ENCODE results near the gene SLC20A1.
"Not testable (repeated sequence)": the region's sequence is repeated elsewhere in the genome, so short reads cannot be mapped to it uniquely, and the experiment has no call there.

Gene SLC20A1, protein sequence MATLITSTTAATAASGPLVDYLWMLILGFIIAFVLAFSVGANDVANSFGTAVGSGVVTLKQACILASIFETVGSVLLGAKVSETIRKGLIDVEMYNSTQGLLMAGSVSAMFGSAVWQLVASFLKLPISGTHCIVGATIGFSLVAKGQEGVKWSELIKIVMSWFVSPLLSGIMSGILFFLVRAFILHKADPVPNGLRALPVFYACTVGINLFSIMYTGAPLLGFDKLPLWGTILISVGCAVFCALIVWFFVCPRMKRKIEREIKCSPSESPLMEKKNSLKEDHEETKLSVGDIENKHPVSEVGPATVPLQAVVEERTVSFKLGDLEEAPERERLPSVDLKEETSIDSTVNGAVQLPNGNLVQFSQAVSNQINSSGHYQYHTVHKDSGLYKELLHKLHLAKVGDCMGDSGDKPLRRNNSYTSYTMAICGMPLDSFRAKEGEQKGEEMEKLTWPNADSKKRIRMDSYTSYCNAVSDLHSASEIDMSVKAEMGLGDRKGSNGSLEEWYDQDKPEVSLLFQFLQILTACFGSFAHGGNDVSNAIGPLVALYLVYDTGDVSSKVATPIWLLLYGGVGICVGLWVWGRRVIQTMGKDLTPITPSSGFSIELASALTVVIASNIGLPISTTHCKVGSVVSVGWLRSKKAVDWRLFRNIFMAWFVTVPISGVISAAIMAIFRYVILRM

GRCh38 chr2:112645310-112646101 is at the start of gene SLC20A1:
TSS of gene SLC20A1 (plus strand) at chr2:112645939. CDS start at chr2:112646829, 890 bp downstream.
- peak; percentile 95 for DNase-seq

DNA sequence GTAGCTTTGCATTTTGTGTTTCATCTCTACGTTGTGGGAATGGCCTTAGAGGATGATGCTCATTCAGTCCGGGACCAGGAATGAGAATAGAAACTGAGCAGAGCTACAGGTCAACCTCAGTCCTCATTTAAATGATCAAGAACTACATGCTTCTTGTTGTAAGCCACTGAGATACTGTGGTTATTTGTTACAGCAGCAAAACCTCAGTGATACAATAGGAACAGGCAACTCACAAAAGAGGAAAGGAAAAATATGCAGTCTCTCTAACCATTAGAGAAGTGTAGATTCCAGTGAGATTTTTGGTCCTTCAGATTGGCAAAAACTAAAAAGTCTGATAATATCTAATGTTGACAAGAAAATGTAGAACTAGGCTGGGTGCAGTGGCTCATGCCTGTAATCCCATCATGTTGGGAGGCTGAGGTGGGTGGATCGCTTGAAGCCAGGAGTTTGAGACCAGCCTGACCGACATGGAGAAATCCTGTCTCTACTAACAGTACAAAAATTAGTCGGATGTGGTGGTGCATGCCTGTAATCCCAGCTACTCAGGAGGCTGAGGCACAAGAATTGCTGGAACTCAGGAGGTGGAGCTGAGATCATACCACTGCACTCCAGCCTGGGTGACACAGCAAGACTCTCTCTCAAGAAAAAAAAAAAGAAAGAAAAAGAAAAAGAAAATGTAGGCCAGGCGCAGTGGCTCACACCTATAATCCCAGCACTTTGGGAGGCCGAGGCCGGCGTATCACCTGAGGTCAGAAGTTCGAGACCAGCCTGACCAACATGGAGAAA is 48.0 kb upstream of the SLC20A1 start:
- DNase-seq: no peak

GRCh38 chr2:112600634-112601033 is 45.1 kb upstream of the SLC20A1 start:
- no peak for DNase-seq

DNA sequence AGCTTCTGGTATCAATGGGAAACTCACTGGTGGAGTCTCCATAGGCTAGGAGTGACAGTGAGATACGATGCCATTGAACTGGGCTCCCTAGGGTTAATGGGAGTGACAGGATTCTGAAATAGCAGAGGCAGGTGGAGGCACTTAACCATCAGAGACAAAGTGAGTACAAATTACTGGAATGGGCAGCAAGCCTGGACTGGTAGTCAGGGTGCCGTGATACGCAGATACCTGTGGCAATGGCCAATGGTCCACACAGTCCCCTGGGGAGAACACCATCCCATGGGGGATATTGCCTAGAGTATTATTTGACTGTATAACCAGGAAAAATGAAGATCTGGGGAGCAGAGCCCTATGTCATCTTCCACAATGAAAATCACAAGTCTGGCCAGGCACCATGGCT is 44.0 kb upstream of the SLC20A1 start:
- DNase-seq: no peak

DNA sequence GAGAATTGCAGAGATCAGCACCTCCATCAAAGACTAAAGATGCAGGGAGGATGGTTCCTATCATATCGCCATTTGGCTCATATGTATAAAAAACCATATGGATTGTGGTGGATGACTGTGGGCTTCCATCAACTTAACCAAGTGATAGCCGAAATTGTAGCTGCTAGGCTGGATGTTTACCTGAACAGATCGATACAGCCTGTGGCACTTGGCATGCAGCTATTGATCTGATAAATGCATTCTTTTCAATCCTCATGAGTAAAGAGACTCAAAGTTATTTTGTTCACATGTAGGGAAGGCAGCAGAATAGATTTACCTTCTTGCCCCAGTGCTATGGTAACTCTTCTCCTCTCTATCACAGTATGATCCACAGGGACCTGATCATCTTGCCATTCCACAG is 42.8 kb upstream of the SLC20A1 start:
- DNase-seq: no peak

DNA sequence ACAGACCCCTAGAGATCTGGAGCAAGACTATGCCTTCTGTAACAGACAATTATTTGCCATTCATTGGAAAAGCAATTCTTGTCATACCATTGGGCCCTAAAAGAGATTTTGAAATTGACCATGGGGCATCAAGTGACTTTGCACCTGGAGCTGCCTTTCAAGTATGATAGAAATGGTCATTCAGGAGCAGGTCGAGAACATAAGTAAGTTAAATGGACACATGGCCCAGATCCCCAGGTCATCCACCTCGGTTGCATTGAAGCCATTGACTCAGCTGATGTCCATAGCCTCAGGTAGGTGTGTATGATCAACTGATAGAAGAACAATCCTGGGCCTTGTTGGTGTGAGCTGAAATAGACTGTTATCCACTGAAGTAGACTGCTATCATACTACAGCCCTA is 42.0 kb upstream of the SLC20A1 start:
- no peak for DNase-seq

DNA sequence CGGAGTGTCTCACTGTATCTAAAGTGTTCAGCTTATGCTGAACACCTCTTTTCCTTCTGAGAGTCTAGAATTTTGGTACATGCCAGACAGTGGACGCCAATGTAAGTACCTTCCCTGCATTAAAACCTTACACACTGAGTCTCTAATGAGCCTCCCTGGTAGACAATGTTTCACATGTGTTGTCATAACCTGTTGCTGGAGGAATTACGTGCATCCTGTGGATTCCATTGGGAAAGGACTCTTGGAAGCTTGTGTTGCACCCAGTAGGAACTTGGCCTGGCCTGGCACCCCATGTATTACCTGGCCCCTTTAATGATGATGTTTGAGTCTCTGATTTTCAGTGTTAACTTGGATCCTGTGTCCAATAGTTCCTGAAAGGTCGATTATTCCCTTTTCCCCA is 40.8 kb upstream of the SLC20A1 start:
- DNase-seq: no peak

DNA sequence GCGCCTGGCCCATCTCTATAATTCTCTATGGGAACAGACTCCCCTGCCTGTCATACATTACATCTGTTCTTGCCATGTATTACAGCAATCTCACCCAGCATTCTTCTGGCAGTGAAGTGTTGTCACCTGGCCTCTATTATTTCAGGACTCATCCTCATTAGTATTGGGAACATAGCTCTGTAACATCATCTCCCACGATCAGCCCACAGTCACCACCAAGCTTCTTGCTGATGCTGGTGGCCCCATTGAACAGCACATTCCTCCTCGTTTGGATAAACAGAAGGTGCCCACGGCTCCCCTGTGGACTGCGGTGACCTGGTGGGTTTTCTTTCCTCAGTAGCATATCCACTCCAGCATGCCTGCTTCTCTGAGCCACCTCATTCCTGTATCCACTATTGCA is 39.8 kb upstream of the SLC20A1 start:
- no peak for DNase-seq

- no peak for DNase-seq
Observed at GRCh38 chr2:112606547-112606946, 39.2 kb upstream of the SLC20A1 start.

GRCh38 chr2:112607680-112608438 is 37.9 kb upstream of the SLC20A1 start:
- no peak for DNase-seq

GRCh38 chr2:112609320-112609719 is 36.4 kb upstream of the SLC20A1 start:
- DNase-seq: not testable (repeated sequence)

DNA sequence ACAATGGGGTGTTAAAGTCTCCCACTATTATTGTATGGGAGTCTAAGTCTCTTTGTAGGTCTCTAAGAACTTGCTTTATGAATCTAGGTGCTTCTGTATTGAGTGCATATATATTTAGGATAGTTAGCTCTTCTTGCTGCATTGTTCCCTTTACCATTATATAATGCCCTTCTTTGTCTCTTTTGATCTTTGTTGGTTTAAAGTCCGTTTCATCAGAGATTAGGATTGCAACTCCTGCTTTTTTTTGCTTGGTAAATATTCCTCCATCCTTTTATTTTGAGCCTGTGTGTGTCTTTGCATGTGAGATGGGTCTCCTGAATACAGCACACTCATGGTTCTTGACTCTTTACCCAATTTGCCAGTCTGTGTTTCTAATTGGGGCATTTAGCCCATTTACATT is 33.5 kb upstream of the SLC20A1 start:
- DNase-seq: not testable (repeated sequence)

DNA sequence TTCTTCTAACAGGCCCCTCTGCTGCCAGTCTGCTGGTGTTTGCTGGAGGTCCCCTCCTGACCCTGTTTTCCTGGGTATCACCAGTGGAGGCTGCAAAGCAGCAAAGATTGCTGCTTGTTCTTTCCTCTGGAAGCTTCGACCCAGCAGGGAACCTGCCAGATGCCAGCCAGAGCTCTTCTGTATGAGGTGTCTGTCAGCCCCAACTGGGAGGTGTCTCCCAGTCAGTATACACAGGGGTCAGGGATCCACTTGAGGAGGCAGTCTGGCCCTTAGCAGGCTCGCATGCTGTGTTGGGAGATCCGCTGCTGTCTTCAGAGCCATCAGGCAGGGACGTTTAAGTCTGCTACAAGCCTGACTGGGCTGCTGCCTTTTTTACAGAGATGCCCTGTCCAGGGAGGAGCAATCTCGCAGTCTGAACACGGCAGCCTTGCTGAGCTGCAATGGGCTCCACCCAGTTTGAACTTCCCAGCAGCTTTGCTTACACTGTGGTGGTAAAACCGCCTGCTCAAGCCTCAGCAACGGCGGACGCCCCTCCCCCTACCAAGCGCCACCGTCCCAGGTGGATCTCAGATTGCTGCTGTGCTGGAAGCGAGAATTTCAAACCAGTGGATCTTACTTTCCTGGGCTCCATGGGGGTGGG is 31.4 kb upstream of the SLC20A1 start:
- DNase-seq: no peak

DNA sequence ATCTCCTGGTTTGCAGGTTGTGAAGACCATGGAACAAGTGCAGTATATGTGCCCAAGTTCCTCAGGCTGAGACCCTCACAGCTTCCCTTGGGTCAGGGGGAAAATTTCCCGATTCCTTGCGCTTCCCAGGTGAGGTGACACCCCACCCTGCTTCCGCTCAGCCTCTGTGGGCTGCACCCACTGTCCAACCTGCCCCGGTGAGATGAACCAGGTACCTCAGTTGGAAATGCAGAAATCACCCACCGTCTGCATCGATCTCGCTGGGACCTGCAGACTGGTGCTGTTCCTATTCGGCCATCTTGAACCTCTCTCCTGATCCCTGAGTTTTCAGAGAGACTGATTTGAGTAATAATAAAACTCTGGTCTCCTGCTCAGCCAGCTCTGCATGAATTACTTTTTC is 30.7 kb upstream of the SLC20A1 start:
- no peak for DNase-seq

DNA sequence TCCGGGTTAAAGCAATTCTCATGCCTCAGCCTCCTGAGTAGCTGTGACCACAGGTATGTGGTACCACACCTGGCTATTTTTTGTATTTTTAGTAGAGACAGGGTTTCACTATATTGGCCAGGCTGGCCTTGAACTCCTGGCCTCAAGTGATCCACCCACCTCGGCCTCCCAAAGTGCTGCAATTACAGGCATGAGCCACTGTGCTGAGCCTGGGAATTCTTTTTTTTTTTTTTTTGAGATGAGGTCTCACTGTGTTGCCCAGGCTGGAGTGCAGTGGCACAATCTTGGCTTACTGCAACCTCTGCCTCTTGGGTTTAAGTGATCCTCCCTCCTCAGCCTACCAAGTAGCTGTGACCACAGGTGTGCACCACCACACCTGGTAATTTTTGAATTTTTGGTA is 29.9 kb upstream of the SLC20A1 start:
- not testable (repeated sequence) for DNase-seq

- DNase-seq: no peak
Observed at GRCh38 chr2:112618383-112618782, 27.4 kb upstream of the SLC20A1 start.

DNA sequence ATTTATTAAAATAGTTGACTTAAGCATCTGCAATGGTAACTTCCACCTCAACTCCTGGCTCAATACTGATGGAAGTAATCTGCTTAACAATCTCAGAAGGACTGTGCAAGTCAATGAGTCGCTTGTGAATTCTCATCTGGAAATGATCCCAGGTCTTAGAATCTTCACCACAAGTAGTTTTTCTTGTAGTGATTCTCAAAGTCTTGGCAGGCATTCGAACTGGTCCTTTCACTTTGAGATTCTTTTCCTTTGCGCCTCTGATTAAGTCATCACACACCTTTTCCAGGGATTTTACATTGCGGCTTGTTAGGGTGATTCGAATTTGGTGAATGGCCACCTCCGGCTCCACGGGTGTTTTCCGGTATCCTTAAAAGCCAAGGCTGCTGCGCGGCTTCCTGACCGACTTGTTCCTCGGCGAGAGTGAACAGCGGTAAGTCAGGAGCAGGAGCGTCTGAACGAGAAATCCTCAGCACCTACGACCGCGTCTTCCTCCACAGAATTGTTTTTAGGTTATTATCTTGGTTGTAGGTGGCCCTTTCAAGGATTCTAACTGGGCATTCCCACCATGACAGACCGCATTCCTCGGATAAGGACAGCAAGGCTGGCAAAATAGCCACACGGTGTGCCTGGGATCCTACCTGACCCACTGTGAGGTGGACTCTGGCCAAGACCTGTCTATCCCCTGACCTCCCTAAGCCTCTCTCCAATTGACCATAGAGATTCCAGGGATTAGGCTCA is 23.8 kb upstream of the SLC20A1 start:
- peak; percentile 19 for DNase-seq

GRCh38 chr2:112622528-112622849 is 23.2 kb upstream of the SLC20A1 start:
- no peak for DNase-seq

DNA sequence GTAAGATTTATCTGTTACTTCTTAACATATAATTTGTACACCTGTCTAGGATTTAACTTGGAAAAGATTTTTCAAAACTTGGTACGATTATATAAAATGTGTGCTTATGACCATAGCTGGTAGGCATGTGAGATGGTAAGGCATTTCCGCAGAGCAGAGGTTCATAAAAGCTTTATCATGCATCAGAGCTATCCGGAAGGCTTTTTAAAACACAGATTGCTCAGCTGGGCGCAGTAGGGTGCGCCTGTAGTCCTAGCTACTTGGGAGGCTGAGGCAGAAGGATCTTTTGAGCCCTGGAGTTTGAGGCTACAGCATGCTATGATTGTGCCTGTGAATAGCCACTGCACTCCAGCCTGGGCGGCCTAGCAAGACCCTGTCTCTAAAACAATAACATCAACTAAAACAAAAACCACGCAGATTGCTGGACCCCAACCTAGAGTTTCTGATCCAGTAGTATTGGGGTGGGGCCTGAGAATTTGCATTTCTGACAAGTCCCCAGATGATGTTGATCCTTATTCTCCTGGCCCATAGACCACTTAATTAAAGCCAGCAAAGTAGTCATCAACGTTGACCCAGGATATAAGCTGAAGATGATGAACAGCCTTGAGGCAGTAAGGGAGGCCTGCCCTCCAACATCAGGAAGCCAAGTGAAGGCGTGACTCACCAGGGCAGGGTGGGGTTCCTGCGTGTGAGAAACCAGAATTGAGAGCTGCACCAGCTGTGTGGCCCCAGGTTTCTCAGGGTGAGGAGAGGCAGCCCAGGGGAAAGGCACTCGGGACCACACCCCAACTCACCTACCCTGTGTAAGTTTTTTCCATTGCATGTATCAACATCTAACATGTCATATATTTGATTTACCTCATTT is 21.6 kb upstream of the SLC20A1 start:
- peak; percentile 25 for DNase-seq

All from right forelimb (tissue), 1 donor.